HG02973 (cell line): Measurements from ENCODE around the gene ID2.

Experiments
- ATAC-seq: cut with Tn5 transposase; IDR thresholded peaks from one replicate; pipeline ENCODE4 v1.9.1; 2021; ENCODE audit warnings: moderate library complexity; ENCODE audit not compliant: unreplicated experiment

ID2 gene

DNA sequence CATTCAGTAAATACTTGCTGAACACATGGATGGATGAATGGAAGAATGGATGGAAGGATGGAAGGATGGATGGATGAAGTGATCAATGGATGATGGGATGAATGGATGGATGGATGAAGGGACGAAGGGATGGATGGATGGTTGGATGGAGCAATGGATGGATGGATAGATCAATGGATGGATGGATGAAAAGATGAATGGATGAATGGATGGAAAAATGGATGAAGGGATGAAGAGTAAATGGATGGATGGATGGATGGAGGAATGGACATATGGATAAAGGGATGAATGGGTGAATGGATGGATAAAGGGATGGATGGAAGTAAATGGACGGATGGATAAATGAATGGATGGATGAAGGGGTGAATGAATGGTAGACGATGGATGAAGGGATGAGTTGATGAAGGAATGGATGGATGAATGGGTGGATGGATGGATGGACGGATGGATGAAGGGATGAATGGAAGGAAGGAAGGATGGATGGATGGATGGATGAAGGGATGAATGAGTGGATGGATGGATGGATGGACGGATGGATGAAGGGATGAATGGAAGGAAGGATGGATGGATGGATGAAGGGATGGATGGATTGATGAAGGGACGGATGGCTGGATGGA is 13.9 kb upstream of the ID2 start:
- ATAC-seq = no peak

- no peak for ATAC-seq
Observed at GRCh38 chr2:8669157-8669817, 12.6 kb upstream of the ID2 start.

GRCh38 chr2:8670580-8670979 is 11.3 kb upstream of the ID2 start:
- ATAC-seq = no peak

GRCh38 chr2:8671176-8671575 is 10.7 kb upstream of the ID2 start:
- ATAC-seq = no peak

GRCh38 chr2:8671802-8672201 is 10.1 kb upstream of the ID2 start:
- no peak for ATAC-seq

GRCh38 chr2:8672940-8673339 is 8.9 kb upstream of the ID2 start:
- no peak for ATAC-seq

DNA sequence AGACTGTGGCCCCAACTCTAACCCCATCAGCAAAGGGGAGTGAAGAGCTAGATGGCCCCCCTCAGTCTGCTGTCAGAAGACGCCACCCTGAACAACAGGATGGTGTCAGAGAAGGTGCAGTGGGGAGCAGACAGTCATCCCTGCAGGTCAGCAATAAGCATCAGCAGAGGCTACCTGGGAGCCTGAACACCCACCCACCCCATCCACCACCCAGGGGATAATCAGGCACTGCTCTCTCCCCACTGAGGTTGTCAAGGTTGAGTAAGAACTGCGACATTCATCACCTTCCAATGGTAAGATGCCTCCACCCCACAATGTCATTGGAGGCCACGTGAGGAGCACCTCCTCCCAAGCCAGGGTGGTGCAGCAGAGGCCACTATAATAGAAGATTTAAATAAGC is 8.5 kb upstream of the ID2 start:
- ATAC-seq = no peak

GRCh38 chr2:8674420-8675009 is 7.3 kb upstream of the ID2 start:
- no peak for ATAC-seq

GRCh38 chr2:8675543-8675942 is 6.3 kb upstream of the ID2 start:
- ATAC-seq = no peak

GRCh38 chr2:8676191-8676920 is 5.5 kb upstream of the ID2 start:
- ATAC-seq = no peak

- no peak for ATAC-seq
Observed at GRCh38 chr2:8676921-8677645, 4.8 kb upstream of the ID2 start.

- no peak for ATAC-seq
Observed at GRCh38 chr2:8677646-8678592, 3.9 kb upstream of the ID2 start.

- peak; percentile 62 for ATAC-seq
Observed at GRCh38 chr2:8678731-8679566, 2.9 kb upstream of the ID2 start.

DNA sequence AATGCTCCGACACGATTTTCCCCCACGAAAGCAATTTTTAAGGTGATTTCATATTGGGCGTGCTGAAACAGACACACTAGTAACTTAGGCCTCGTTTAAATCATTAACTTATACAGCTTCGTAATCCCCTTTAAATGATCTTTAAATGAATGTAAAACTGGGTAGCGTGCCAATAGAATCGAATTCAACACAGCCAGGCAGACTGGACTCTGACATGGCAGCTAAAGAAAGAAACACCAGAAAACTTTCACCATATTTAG is 2.4 kb upstream of the ID2 start:
- no peak for ATAC-seq

GRCh38 chr2:8679827-8680731 is 1.8 kb upstream of the ID2 start:
- ATAC-seq = no peak

GRCh38 chr2:8680822-8681760 is 765 bp upstream of the ID2 start:
- no peak for ATAC-seq
